Heart left ventricle (tissue), 16 donors: ENCODE results near the gene HIVEP1. TPM values are rescaled to one million over a fixed set of nuclear protein-coding genes. Genes with fewer than 3 reads are reported as not detected.

Experiments used
- ATAC-seq, 4 donors: fragments of 200-7000 bp; cut with Tn5 transposase; one replicate each; pipeline ENCODE4 v1.9.1; 2020 to 2022; ENCODE audit warnings: moderate library complexity in 4 of 4, mild to moderate bottlenecking in 3 of 4, moderate number of reproducible peaks in 1 of 4
- DNase-seq, 5 donors: peaks; one replicate each; pipeline ENCODE4 v3.0.0-alpha.2; 2020
- H3K27ac ChIP-seq, 12 donors: fragments of 200-600 bp; sonication (generic) in 4 of 12; one replicate each; pipeline versions ENCODE4 v1.5.0 to v1.8.0; 2016 to 2022; ENCODE audit warnings: mild to moderate bottlenecking in 2 of 12
- H3K27me3 ChIP-seq, 9 donors: fragments of 200-600 bp; sonication (generic) in 2 of 9; one replicate each; pipeline versions ENCODE4 v1.5.1 to v1.8.0; 2016 to 2022; ENCODE audit warnings: mild to moderate bottlenecking in 3 of 9
- H3K36me3 ChIP-seq, 9 donors: fragments of 200-600 bp; sonication (generic) in 2 of 9; one replicate each; pipeline versions ENCODE4 v1.5.0 to v1.8.0; 2018 to 2022; ENCODE audit warnings: mild to moderate bottlenecking in 2 of 9
- H3K4me1 ChIP-seq, 12 donors: fragments of 200-600 bp; sonication (generic) in 4 of 12; one replicate each; pipeline versions ENCODE4 v1.5.0 to v1.8.0; 2016 to 2022; ENCODE audit warnings: mild to moderate bottlenecking in 3 of 12
- H3K4me3 ChIP-seq, 12 donors: fragments of 200-600 bp; sonication (generic) in 4 of 12; one replicate each; pipeline versions ENCODE4 v1.5.0 to v1.8.0; 2017 to 2022; ENCODE audit warnings: mild to moderate bottlenecking in 9 of 12, moderate library complexity in 4 of 12
- H3K9me3 ChIP-seq, 12 donors: fragments of 200-600 bp; sonication (generic) in 4 of 12; one replicate each; pipeline versions ENCODE4 v1.5.0 to v1.8.0; 2016 to 2022; ENCODE audit warnings: mild to moderate bottlenecking in 1 of 12
- POLR2A ChIP-seq, 2 donors: fragments of 450-650 bp; IDR thresholded peaks; one replicate each; pipeline ENCODE4 v1.6.1; 2017; ENCODE audit warnings: antibody characterized with exemption in 2 of 2, mild to moderate bottlenecking in 2 of 2, moderate library complexity in 2 of 2
- WGBS, 4 donors: extraction: QIAGEN DNeasy Blood & Tissue Kit in 2 of 4; methylation state at CpG; one replicate each; pipeline versions ENCODE4 v1.1.5 to v1.1.7; 2013 to 2018; 5-methylcytosine and 5-hydroxymethylcytosine counted together
- intact Hi-C, 10 donors: fragments of 100-400 bp; cut with DNase I; formaldehyde crosslinking; loops; one replicate each; pipeline versions ENCODE4 v1.11.1 to v1.14.2; 2022
- polyA plus RNA-seq, 2 donors: library from polyadenylated mRNA; stranded (reverse); fragments of 200-250 nt; gene quantifications; one replicate each; pipeline ENCODE4 v1.2.3, GENCODE V29; 2013
- total RNA-seq, 9 donors: library from RNA; depleted of rRNA in 2 of 9; stranded (reverse); fragments of >200 nt in 2 of 9; fragmentation: NEBNext Ultra II Directional in 3 of 9; extraction: Animal tissue kit (Norgen Biotek cat#: 25700) in 3 of 9; gene quantifications; one replicate each; pipeline versions ENCODE4 v1.1.0 to v1.2.4, GENCODE V29; 2016 to 2023
- TF ChIP-seq, protein P1 (sequence below), 12 donors: fragments of 200-600 bp; sonication (generic) in 4 of 12; IDR thresholded peaks; one replicate each; pipeline versions ENCODE4 v1.5.0 to v1.8.0; 2018 to 2022; ENCODE audit warnings: antibody characterized with exemption in 12 of 12, mild to moderate bottlenecking in 5 of 12
- donor health status: ischemic (EF 13 %, LVEDD 7.1; RV severe dilation, severe dysfunction).
- donor health status: healthy with polysubstance abuse.
- donor health status: DM: no; HTN: yes; CAD: no.
- donor health status: DM: no; HTN: no; CAD: no.
- donor health status: ischemic (EF 25% LVEDD 6.9; RV normal size, moderate dysfunction).
- donor health status: ischemic (EF 25% LVEDD 5.7; RV mildly dilated, moderate dysfunction).
- donor health status: healthy.
- donor health status: DM: yes; HTN: yes; CAD: no.
- donor health status: ischemic (EF 35%, LVEDD 5.7; RV mildly dilated, moderate dysfunction).
- donor health status: nonischemic (EF 11% LVEDD 7.7; RV severe dilation, severe dysfunction).
- donor health status: DM: yes; HTN: yes; CAD: no.
- donor health status: PGD.
- donor health status: ischemic (EF 29% LVEDD 5.4; RV normal size, mild dysfunction).
- donor health status: nonischemic (EF 23%, LVEDD 6.1; RV moderate dilation, normal function).

Gene HIVEP1
- total and polyA plus RNA-seq, 11 donors = 3.5 to 22.8 (median 12.5) TPM

DNA sequence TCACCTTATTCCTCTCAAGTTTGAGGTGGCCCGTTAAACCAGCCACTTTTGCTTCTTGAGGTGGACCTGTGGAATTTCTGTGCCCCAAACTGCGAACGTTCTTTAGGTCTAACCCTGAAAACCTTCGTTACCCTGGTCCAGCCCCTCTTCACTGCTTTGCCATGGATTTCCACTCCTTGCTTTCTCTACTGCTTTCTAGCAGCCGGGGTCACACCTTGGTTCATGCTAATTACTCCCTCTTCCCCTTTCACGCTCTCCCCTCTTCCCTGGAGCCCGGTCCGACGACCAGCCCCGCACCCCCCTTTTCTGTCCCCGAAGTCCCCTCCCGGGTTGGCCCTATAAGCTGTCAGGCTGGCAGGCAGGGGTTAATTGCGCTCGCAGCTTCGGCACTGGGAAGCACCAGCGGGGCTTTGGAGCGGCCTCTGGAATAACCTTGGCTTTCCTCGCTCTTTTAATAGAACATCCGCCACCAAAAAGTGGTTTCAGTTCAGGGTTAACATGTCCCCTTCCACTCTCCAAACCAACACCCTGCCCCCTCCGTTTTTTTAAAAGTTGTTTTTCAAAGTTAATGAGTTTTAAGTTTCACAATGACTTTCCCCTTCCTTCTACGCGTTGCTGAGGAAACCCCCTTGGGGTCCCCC, 1.4 kb upstream of the HIVEP1 start:
- Histone ChIP-seq H3K27me3 (no peaks in the 10 kb centered on the region), H3K4me1 (peaks cover 0 to 39% (median 19%) of the 10 kb centered on the region in 12 donors), H3K4me3 (peak overlapping the region; percentile 37 to 98 (median 78)), H3K9me3 (peaks cover 0 to 7% (median 0%) of the 10 kb centered on the region in 12 donors), H3K27ac (peak overlapping the region; percentile 91 to 100 (median 96)), H3K36me3 (peaks cover 0 to 6% (median 0%) of the 10 kb centered on the region in 9 donors)
- TF ChIP-seq, protein P1, sequence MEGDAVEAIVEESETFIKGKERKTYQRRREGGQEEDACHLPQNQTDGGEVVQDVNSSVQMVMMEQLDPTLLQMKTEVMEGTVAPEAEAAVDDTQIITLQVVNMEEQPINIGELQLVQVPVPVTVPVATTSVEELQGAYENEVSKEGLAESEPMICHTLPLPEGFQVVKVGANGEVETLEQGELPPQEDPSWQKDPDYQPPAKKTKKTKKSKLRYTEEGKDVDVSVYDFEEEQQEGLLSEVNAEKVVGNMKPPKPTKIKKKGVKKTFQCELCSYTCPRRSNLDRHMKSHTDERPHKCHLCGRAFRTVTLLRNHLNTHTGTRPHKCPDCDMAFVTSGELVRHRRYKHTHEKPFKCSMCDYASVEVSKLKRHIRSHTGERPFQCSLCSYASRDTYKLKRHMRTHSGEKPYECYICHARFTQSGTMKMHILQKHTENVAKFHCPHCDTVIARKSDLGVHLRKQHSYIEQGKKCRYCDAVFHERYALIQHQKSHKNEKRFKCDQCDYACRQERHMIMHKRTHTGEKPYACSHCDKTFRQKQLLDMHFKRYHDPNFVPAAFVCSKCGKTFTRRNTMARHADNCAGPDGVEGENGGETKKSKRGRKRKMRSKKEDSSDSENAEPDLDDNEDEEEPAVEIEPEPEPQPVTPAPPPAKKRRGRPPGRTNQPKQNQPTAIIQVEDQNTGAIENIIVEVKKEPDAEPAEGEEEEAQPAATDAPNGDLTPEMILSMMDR (IDR thresholded peaks at IDR 0.05) = no peak
- no peak for TF ChIP-seq POLR2A (IDR thresholded peaks at IDR 0.05)
- peak; percentile 13 to 61 (median 46) for ATAC-seq
- DNase-seq = peak; percentile 80 to 88 (median 83)
- WGBS, 4 donors = 0 to 1% (median 1%) methylated on average over 22 of the region's 22 CpGs
- intact Hi-C loops = loop anchor here in 3 of 10 donors (5.0 to 10.0 kb wide), 3 partner anchors 306 to 356 kb away; no protein-coding TSS in a partner anchor

DNA sequence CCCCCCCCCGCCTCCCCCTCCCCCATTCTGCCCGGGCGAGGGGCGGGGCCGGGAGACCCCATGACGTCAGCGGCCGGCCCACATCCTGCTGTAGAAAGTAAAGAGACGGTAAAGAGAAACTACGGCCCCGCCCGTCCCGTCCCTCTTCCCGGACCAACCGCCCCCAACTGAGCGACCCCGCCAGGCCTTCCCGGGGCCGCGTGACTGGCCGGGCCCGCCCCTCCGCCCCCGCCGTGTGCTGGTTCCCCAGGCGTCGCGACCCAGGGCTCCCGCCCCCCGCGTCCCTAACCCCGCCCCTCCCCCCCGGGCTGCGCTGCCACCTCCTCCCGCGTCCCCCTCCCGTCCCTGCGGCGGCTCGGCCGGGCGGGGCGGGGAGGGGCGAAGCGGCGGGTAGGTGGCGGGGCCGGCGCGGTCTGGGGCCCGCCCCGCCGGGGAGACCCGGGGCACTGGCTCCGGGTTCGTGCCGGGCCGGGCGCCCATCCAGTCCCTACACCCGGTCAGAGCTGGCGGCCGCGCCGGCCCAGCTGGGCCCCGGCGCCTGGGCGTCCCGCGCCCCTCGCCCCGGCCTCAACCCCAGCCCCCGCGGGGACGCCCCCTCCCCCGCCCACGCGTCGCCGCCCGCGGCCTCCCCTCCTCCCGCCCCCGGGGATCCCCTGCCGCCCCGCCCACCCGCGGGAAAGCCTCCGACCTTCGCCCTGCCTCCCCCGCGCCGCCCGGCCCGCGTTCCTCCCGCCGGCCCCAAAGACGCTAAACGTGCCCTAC, 655 bp upstream of the HIVEP1 start:
- DNase-seq (peak; percentile 98 to 99 (median 99)), ATAC-seq (peak; percentile 92 to 95 (median 95))
- peaks cover 0 to 13% (median 5%) of the 10 kb centered on the region in 9 donors for H3K36me3 ChIP-seq
- WGBS, 4 donors = 1 to 3% (median 1%) methylated on average over 9 to 97 of the region's 99 CpGs
- peaks cover 0 to 39% (median 19%) of the 10 kb centered on the region in 12 donors for H3K4me1 ChIP-seq
- H3K27ac ChIP-seq = peak overlapping the region; percentile 91 to 100 (median 96)
- H3K9me3 ChIP-seq = peaks cover 0 to 7% (median 0%) of the 10 kb centered on the region in 12 donors
- no peak for TF ChIP-seq POLR2A (IDR thresholded peaks at IDR 0.05)
- TF ChIP-seq, protein P1 (IDR thresholded peaks at IDR 0.05) = no peak
- peak overlapping the region; percentile 61 to 98 (median 78) for H3K4me3 ChIP-seq
- intact Hi-C loops = loop anchor here in 3 of 10 donors (5.0 to 10.0 kb wide), 3 partner anchors 307 to 357 kb away; no protein-coding TSS in a partner anchor
- H3K27me3 ChIP-seq = no peaks in the 10 kb centered on the region

DNA sequence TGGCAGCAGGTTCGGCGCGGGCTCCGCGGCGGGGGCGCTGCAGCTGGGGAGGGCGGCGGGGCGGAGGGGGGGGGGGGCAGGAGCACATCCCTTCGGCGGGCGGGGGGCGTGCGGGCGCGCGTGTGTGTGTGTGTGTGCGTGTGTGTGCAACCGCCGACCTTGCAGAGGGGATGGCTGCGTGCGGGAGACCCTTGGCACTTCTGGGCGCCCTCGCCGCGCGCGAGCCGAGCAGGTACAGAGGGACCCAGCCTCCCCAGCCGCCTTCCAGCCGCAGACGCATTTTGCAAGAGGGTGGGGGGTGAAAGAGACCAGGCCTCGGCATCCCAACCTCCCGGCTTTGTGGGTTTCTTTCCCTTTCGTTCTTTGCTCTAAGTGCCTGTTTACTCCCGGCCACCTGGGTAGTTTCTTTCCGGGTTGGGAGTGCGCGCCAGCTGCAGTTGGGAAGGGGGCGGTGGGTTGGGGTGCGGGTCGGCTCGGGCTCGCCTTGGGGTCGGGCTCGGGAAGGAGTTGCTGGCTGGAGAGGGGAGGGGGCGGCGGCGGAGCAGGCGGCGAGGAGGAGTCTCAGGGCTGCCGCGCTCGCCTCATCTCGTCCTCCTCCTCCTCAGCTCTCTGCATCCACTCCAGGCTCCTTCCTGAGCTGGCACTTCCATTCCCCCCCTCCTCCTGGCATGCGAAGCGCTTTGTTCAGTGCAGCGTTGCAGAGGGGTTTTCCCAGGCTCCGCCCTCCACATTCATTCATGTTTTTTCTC, 620 bp downstream of the HIVEP1 start:
- H3K36me3 ChIP-seq = peaks cover 0 to 22% (median 17%) of the 10 kb centered on the region in 9 donors
- H3K4me1 ChIP-seq = peaks cover 0 to 36% (median 19%) of the 10 kb centered on the region in 12 donors
- WGBS, 4 donors = 0 to 1% (median 1%) methylated on average over 28 to 58 of the region's 60 CpGs
- H3K9me3 ChIP-seq = peaks cover 0 to 7% (median 0%) of the 10 kb centered on the region in 12 donors
- DNase-seq = peak; percentile 67 to 74 (median 70)
- H3K27me3 ChIP-seq = no peaks in the 10 kb centered on the region
- peak overlapping the region; percentile 61 to 98 (median 76) for H3K4me3 ChIP-seq
- TF ChIP-seq POLR2A (IDR thresholded peaks at IDR 0.05) = peak in 1 of 2 donors; percentile 23
- TF ChIP-seq, protein P1 (IDR thresholded peaks at IDR 0.05) = no peak
- H3K27ac ChIP-seq = peak overlapping the region; percentile 75 to 100 (median 95)
- intact Hi-C loops = loop anchor here in 3 of 10 donors (5.0 to 10.0 kb wide), 3 partner anchors 308 to 358 kb away; no protein-coding TSS in a partner anchor
- peak in 2 of 4 donors; percentile 5 to 10 for ATAC-seq
